ENCODE data around the gene IL22RA2. TPM values are rescaled to one million over a fixed set of nuclear protein-coding genes. Genes with fewer than 3 reads are reported as not detected.

IL22RA2 gene
- total RNA-seq, 1 experiment from 2014 or later: not detected

GRCh38 chr6:137162692-137163306 lies 10.6 kb downstream of the IL22RA2 start:
- no peak overlapping the region for H3K14ac ChIP-seq (ENCODE audit: insufficient read depth, low read length)
- no peak overlapping the region for H3K4me3 Mint-ChIP-seq
- TF ChIP-seq, protein P1, sequence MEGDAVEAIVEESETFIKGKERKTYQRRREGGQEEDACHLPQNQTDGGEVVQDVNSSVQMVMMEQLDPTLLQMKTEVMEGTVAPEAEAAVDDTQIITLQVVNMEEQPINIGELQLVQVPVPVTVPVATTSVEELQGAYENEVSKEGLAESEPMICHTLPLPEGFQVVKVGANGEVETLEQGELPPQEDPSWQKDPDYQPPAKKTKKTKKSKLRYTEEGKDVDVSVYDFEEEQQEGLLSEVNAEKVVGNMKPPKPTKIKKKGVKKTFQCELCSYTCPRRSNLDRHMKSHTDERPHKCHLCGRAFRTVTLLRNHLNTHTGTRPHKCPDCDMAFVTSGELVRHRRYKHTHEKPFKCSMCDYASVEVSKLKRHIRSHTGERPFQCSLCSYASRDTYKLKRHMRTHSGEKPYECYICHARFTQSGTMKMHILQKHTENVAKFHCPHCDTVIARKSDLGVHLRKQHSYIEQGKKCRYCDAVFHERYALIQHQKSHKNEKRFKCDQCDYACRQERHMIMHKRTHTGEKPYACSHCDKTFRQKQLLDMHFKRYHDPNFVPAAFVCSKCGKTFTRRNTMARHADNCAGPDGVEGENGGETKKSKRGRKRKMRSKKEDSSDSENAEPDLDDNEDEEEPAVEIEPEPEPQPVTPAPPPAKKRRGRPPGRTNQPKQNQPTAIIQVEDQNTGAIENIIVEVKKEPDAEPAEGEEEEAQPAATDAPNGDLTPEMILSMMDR (conservative IDR thresholded peaks at IDR 0.05): no peak
- peaks cover 17% of the 10 kb centered on the region for H3K27me3 Mint-ChIP-seq (ENCODE audit: low read depth)
- H2BK120ac ChIP-seq (ENCODE audit: low read depth, low read length, poor library complexity, severe bottlenecking): no peak overlapping the region
- H3K23me2 ChIP-seq (ENCODE audit: insufficient read length, low read depth, low read length, poor library complexity, severe bottlenecking): no peaks in the 10 kb centered on the region
- no peak overlapping the region for H2BK20ac ChIP-seq (ENCODE audit: low read depth, low read length, poor library complexity, severe bottlenecking)
- no peaks in the 10 kb centered on the region for H3K4me1 Mint-ChIP-seq
- H4K91ac ChIP-seq (ENCODE audit: insufficient read length, low read depth, low read length): no peak overlapping the region
- H3K79me2 ChIP-seq (ENCODE audit: insufficient read depth, low read length): no peaks in the 10 kb centered on the region
- no peak overlapping the region for H3K27ac ChIP-seq (ENCODE audit: insufficient read length, low read depth, low read length)
- no peak overlapping the region for H4K5ac ChIP-seq (ENCODE audit: insufficient read length, low read depth, low read length)
- no peak overlapping the region for H2AK5ac ChIP-seq (ENCODE audit: insufficient read length, low read length)
- no peaks in the 10 kb centered on the region for H3K79me1 ChIP-seq (ENCODE audit: insufficient read depth, low read depth, low read length, poor library complexity, severe bottlenecking)
- no peak overlapping the region for H3T11ph ChIP-seq (ENCODE audit: low read length)
- no peak overlapping the region for H3K23ac ChIP-seq (ENCODE audit: insufficient read length, low read depth, low read length)
- peaks cover 34% of the 10 kb centered on the region for H3K9me3 ChIP-seq (ENCODE audit: control insufficient read depth, low read depth, low read length)
- no peak overlapping the region for H3K4ac ChIP-seq (ENCODE audit: low read depth, low read length)
- no peaks in the 10 kb centered on the region for H3K4me1 ChIP-seq (ENCODE audit: insufficient read depth, low read length)
- no peak overlapping the region for H2BK5ac ChIP-seq (ENCODE audit: insufficient read length, low read length)
- H3K36me3 Mint-ChIP-seq (ENCODE audit: insufficient read depth in 1 of 3, low read depth in 3 of 3): peaks cover 33 to 56% (median 37%) of the 10 kb centered on the region in 3 experiments
- H3K56ac ChIP-seq (ENCODE audit: insufficient read length, low read depth, low read length): no peak overlapping the region
- no peak overlapping the region for H3K4me2 ChIP-seq (ENCODE audit: insufficient read depth, insufficient read length, low read length)
- no peaks in the 10 kb centered on the region for H4K20me1 ChIP-seq (ENCODE audit: control insufficient read depth, insufficient read depth, insufficient read length)
- no peak overlapping the region for H3K18ac ChIP-seq (ENCODE audit: insufficient read length, low read depth, low read length)
- H3K9ac ChIP-seq (ENCODE audit: extremely low read depth, insufficient read length, low read length): no peak overlapping the region
- no peak overlapping the region for H2AFZ ChIP-seq (ENCODE audit: low read length)
- H2BK15ac ChIP-seq (ENCODE audit: low read depth, low read length): no peak overlapping the region
- H2BK12ac ChIP-seq (ENCODE audit: insufficient read length, low read depth, low read length): no peak overlapping the region
- peaks cover 54 to 63% of the 10 kb centered on the region in 2 experiments for H3K9me3 Mint-ChIP-seq
- no peak overlapping the region for H4K8ac ChIP-seq (replicated peaks; ENCODE audit: insufficient read length, low read depth, low read length)
- no peaks in the 10 kb centered on the region for H3K27me3 ChIP-seq (ENCODE audit: insufficient read depth, low read length)
- no CpG with 5 or more reads among the region's 3 CpGs for WGBS (ENCODE audit: extremely low coverage, insufficient read length, low lambda C conversion rate)
- DNase-seq: no peak
- no peak overlapping the region for H3K27ac Mint-ChIP-seq
